HEK293 (cell line): ENCODE measurements around the gene MEGF9.

Source experiments
- CTCF ChIP-seq: fragments of 450-650 bp; formaldehyde crosslinking; IDR thresholded peaks from 2 replicates; pipeline ENCODE4 v1.5.1; 2016; ENCODE audit warnings: missing biosample characterization, missing genetic modification characterization
- ZNF394 ChIP-seq: fragments of 450-650 bp; formaldehyde crosslinking; IDR thresholded peaks from 2 replicates; pipeline ENCODE4 v1.5.1; 2016; ENCODE audit warnings: missing biosample characterization, missing genetic modification characterization, mild to moderate bottlenecking, moderate library complexity, borderline replicate concordance

- TF ChIP-seq ZNF394 (tag by site-specific recombination) (no peak), CTCF (tag by site-specific recombination) (peak; percentile 68)
These were observed 41.7 kb upstream of the MEGF9 start for GRCh38 chr9:120755810-120756434.
